GM21423 (cell line): ENCODE data around the gene ZC3H18.

ENCODE experiments used
- ATAC-seq: cut with Tn5 transposase; IDR thresholded peaks from one replicate; pipeline ENCODE4 v1.9.1; 2021; ENCODE audit warnings: mild to moderate bottlenecking, moderate library complexity; ENCODE audit not compliant: unreplicated experiment

The ZC3H18 gene

DNA sequence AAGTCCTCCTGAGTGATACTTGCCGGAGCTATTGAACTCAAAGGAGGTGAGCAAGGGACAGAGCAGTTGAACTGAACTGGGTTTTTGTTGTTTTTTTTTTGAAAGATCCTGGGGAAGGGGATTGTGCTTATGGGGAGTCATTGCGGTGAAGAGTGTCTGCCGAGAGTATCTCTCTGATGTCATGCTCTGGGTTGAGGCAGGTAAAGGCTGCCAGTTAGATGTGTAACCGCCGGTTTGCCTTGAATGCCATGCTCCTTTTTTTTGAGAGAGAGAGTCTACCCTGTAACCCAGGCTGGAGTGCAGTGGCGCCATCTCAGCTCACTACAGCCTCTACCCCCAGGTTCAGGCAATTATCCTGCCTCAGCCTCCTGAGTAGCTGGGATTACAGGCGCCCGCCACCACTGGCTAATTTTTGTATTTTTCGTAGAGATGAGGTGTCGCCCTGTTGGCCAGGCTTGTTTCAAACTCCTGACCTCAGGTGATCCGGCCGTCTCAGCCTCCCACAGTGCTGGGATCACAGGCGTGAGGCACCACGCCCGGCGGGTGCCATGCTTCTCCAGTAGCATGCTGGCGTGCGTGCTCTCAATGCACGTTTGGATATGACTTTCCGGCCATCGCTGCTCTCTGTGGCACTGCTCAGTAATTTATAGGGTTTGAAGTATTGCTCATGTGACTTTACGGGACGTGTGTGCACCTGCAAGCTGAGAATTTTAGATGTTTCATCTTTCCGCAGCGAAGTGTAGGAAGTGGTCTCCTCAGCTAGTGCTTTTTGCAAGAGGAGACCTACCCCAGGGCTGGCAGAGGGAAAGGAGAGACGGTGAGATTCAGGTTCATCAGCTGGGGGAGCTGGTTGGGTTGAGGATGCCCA lies 8.5 kb downstream of the ZC3H18 start:
- no peak for ATAC-seq

- ATAC-seq, result no peak
These were observed 10.2 kb downstream of the ZC3H18 start for GRCh38 chr16:88580371-88580770.

DNA sequence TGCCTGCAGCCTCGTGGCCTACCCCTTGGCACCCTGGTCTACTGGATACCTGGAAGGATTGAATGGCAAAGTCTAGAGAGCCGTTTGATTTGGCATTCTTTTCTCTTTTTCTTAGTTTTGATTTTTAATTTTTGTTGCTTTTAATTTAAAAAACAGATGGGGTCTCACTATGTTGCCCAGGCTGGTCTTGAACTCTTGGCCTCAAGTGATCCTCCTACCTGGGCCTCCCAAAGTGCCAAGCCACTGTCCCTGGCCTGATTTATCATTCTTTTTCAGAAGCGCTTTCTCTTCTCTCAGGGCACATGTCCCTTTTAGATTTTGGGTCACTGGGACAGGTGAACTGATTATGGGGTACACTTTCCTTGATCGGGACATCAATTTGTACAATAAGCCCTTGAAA lies 10.8 kb downstream of the ZC3H18 start:
- no peak for ATAC-seq

GRCh38 chr16:88582912-88583575 lies 12.8 kb downstream of the ZC3H18 start:
- no peak for ATAC-seq

- no peak for ATAC-seq
These were observed 14.5 kb downstream of the ZC3H18 start for GRCh38 chr16:88584676-88585075.

DNA sequence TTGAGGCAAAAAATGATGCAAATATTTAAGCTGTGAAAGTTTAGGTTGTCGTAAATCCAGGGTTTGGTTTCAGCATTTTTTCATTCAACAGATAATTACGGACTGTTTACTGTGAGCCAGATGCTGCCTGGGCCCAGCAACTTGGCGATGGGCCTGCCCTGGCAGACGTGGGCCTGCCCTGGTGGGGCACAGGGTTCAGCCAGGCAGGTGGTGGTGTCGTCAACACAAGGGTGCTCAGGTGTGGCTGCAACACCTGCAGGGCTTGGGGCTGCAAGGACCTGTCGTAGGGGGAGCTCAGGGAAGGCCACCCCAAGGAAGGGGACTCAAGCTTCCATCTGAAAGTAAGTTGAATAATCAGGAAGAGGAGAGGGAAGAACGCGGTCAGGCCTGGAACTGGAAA lies 15.1 kb downstream of the ZC3H18 start:
- ATAC-seq, result no peak

GRCh38 chr16:88585927-88586581 lies 15.9 kb downstream of the ZC3H18 start:
- no peak for ATAC-seq

GRCh38 chr16:88588148-88588547 lies 17.9 kb downstream of the ZC3H18 start:
- ATAC-seq, result no peak

GRCh38 chr16:88588754-88589153 lies 18.6 kb downstream of the ZC3H18 start:
- ATAC-seq, result no peak

DNA sequence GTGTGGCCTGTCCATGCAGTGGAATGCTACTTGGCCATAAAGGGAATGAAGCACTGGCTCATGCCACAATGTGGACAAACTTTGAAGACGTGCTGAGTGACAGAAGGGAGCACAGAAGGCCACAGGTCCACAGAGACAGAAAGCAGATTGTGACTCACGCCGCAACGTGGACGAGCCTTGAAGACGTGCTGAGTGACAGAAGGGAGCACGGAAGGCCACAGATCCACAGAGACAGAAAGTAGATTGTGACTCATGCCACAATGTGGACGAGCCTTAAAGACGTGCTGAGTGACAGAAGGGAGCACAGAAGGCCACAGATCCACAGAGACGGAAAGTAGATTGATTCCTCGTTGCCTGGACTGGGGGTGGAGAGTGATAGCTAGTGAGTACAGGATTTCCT lies 19.2 kb downstream of the ZC3H18 start:
- ATAC-seq, result no peak

GRCh38 chr16:88591577-88592021 lies 21.4 kb downstream of the ZC3H18 start:
- no peak for ATAC-seq

GRCh38 chr16:88593061-88593460 lies 22.9 kb downstream of the ZC3H18 start:
- ATAC-seq, result no peak

DNA sequence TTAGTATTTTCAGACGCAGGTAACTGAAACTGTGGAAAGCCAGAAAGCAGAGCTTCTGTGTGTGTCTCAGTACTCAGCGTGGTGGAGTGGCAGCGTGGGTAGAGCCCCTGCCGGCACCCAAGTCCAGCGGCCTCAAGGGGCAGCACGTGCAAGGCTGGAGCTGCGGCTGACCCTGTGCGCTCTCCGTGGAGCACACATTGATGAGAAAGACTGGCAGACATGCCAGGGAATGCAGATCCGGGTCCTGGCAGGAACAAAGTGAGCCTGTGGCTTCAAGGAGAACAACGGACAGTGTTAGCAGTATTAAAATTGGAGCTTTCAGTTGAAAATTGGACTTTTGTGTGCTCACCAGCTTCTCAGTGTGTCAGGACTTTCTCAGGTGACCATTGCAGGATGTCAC lies 23.3 kb downstream of the ZC3H18 start:
- ATAC-seq, result no peak

DNA sequence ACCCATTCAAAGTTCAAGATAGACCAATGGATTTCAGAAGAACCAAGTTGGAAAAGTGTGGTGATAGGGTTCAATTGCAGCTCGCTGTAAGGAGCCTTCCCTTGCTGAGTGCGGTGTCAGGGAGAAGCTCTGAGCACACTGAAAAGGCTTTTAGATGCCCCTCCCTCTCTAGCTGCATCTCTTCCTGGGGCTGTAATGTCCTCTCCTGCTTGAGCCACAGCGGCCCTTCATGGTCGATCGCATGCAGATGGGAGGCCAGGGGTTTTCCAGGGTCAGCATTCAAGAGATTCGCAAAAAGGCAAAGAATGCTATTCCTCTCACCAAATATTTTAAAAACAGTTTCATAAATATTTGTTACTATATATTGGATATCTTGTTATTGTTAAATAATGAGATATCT lies 23.7 kb downstream of the ZC3H18 start:
- no peak for ATAC-seq

DNA sequence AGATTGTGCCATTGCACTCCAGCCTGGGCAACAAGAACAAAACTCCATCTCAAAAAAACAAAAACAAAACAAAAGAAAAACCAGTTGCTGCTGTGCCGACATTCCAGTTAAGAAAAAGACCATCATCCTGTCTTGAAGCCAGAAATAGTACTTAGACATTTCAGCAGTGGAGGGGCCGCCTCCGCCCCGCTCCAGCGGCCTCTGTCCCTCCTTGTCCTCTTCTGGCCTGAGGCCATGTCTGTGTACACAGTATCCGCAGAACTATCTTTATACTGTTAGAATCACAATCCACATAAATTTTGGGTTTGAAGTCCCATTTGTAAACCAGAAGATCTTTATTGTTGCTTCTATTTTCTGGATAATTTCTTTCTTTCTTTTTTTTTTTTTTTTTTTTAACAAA lies 24.9 kb downstream of the ZC3H18 start:
- ATAC-seq, result no peak

GRCh38 chr16:88595921-88596320 lies 25.7 kb downstream of the ZC3H18 start:
- no peak for ATAC-seq

DNA sequence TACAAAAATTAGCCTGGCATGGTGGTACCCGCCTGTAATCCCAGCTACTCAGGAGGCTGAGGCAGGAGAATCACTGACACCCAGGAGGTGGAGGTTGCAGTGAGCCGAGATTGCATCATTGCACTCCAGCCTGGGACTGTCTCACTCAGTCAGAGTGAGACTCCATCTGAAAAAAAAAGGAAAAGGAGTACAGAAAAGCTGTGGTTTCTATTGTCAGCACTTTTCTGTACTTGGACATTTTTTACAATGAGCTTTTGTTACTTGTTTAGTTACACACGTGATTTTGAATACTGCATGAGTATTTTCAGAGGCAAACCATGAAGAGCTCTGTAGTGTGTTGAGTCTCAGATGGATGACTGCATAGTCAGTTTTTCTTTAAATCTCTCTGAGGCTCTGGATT lies 26.3 kb downstream of the ZC3H18 start:
- no peak for ATAC-seq

GRCh38 chr16:88597856-88598491 lies 27.8 kb downstream of the ZC3H18 start:
- no peak for ATAC-seq

GRCh38 chr16:88599092-88599733 lies 29.0 kb downstream of the ZC3H18 start:
- ATAC-seq, result no peak

- no peak for ATAC-seq
These were observed 29.8 kb downstream of the ZC3H18 start for GRCh38 chr16:88599825-88600538.
